Liver (tissue), 9 donors: ENCODE results near the gene GPC1. TPM values are rescaled to one million over a fixed set of nuclear protein-coding genes. Genes with fewer than 3 reads are reported as not detected.
A peak's percentile ranks its signal among the peaks of the same experiment; 100 is the strongest.

ENCODE experiments used
- DNase-seq: peaks from one replicate; pipeline ENCODE4 v3.0.0-alpha.2; 2017; ENCODE audit warnings: low spot score
- H3K27ac ChIP-seq, 2 donors: one replicate each; pipeline ENCODE4 v1.7.0; 2013; ENCODE audit warnings: inconsistent platforms in 2 of 2, low read length in 2 of 2, control low read depth in 1 of 2, low read depth in 1 of 2, mild to moderate bottlenecking in 1 of 2
- H3K27me3 ChIP-seq, 4 donors: one replicate each; pipeline versions ENCODE4 v1.6.1 to v1.7.0; 2013; ENCODE audit warnings: low read length in 3 of 4, inconsistent platforms in 1 of 4, mild to moderate bottlenecking in 1 of 4, moderate library complexity in 1 of 4; ENCODE audit not compliant: control insufficient read depth in 4 of 4, insufficient read depth in 4 of 4
- H3K36me3 ChIP-seq, 4 donors: one replicate each; pipeline versions ENCODE4 v1.6.1 to v1.7.0; 2013; ENCODE audit warnings: low read length in 3 of 4, mild to moderate bottlenecking in 3 of 4, low read depth in 1 of 4, moderate library complexity in 1 of 4; ENCODE audit not compliant: control insufficient read depth in 4 of 4, insufficient read depth in 3 of 4
- H3K4me1 ChIP-seq, 4 donors: one replicate each; pipeline versions ENCODE4 v1.6.1 to v1.7.0; 2013; ENCODE audit warnings: low read length in 3 of 4, mild to moderate bottlenecking in 3 of 4, moderate library complexity in 1 of 4; ENCODE audit not compliant: control insufficient read depth in 4 of 4, insufficient read depth in 4 of 4
- H3K4me3 ChIP-seq, 3 donors: one replicate each; pipeline versions ENCODE4 v1.6.1 to v1.7.0; 2013; ENCODE audit warnings: low read length in 3 of 3, control low read depth in 1 of 3, low read depth in 1 of 3, mild to moderate bottlenecking in 1 of 3
- H3K9ac ChIP-seq, 2 donors: one replicate each; pipeline ENCODE4 v1.7.0; 2013; ENCODE audit warnings: low read length in 2 of 2, mild to moderate bottlenecking in 2 of 2, moderate library complexity in 2 of 2, control low read depth in 1 of 2, low read depth in 1 of 2
- H3K9me3 ChIP-seq, 4 donors: one replicate each; pipeline versions ENCODE4 v1.6.1 to v1.7.0; 2013; ENCODE audit warnings: low read length in 3 of 4; ENCODE audit not compliant: control insufficient read depth in 4 of 4
- EGR1 ChIP-seq, 2 donors: IDR thresholded peaks; 2 replicates each; pipeline ENCODE4 v1.6.1; 2016 to 2018; ENCODE audit warnings: antibody characterized with exemption in 2 of 2, low read depth in 2 of 2
- FOXA1 ChIP-seq: IDR thresholded peaks from 2 replicates; pipeline ENCODE4 v1.6.1; 2016; ENCODE audit warnings: antibody characterized with exemption
- FOXA2 ChIP-seq: IDR thresholded peaks from 2 replicates; pipeline ENCODE4 v1.6.1; 2016; ENCODE audit warnings: antibody characterized with exemption
- GABPA ChIP-seq, 2 donors: IDR thresholded peaks in 1 of 2; conservative IDR thresholded peaks in 1 of 2; 2 replicates each; pipeline ENCODE4 v1.6.1; 2016; ENCODE audit warnings: antibody characterized with exemption in 2 of 2, mild to moderate bottlenecking in 1 of 2, moderate library complexity in 1 of 2
- HNF4A ChIP-seq, 2 donors: conservative IDR thresholded peaks; 2 replicates each; pipeline ENCODE4 v1.6.1; 2016; ENCODE audit warnings: antibody characterized with exemption in 2 of 2, mild to moderate bottlenecking in 2 of 2
- HNF4G ChIP-seq: IDR thresholded peaks from 2 replicates; pipeline ENCODE4 v1.6.1; 2016; ENCODE audit warnings: antibody characterized with exemption
- JUND ChIP-seq, 2 donors: IDR thresholded peaks; 2 replicates each; pipeline ENCODE4 v1.6.1; 2016; ENCODE audit warnings: antibody characterized with exemption in 2 of 2
- NR2F2 ChIP-seq: IDR thresholded peaks from 2 replicates; pipeline ENCODE4 v1.6.1; 2016; ENCODE audit warnings: antibody characterized with exemption
- RAD21 ChIP-seq, 2 donors: IDR thresholded peaks; 2 replicates each; pipeline ENCODE4 v1.6.1; 2016; ENCODE audit warnings: antibody characterized with exemption in 2 of 2, mild to moderate bottlenecking in 2 of 2
- RXRA ChIP-seq, 2 donors: IDR thresholded peaks; 2 replicates each; pipeline ENCODE4 v1.6.1; 2017 to 2018; ENCODE audit warnings: antibody characterized with exemption in 2 of 2, mild to moderate bottlenecking in 1 of 2
- SP1 ChIP-seq: IDR thresholded peaks from 2 replicates; pipeline ENCODE4 v1.6.1; 2018; ENCODE audit warnings: antibody characterized with exemption, mild to moderate bottlenecking
- TAF1 ChIP-seq: conservative IDR thresholded peaks from 2 replicates; pipeline ENCODE4 v1.6.1; 2016; ENCODE audit warnings: antibody characterized with exemption, mild to moderate bottlenecking
- YY1 ChIP-seq: IDR thresholded peaks from 2 replicates; pipeline ENCODE4 v1.6.1; 2016; ENCODE audit warnings: antibody characterized with exemption, mild to moderate bottlenecking
- ZBTB33 ChIP-seq: IDR thresholded peaks from 2 replicates; pipeline ENCODE4 v1.6.1; 2016; ENCODE audit warnings: antibody characterized with exemption
- WGBS: extraction: QIAGEN DNeasy Blood & Tissue Kit; methylation state at CpG from one replicate; pipeline ENCODE4 v1.1.7; 2013; 5-methylcytosine and 5-hydroxymethylcytosine counted together
- polyA plus RNA-seq, 2 donors: library from polyadenylated mRNA; stranded (reverse) in 1 of 2; unstranded in 1 of 2; fragments of 200-250 nt in 1 of 2; fragments of >200 nt in 1 of 2; fragmentation: Nextera tagmentation in 1 of 2; extraction: Ambion mirVana in 1 of 2; gene quantifications; one replicate each; pipeline versions ENCODE4 v1.2.1 to v1.2.3, GENCODE V29; 2013 to 2015
- total RNA-seq, 2 donors: library from RNA; depleted of rRNA; stranded (reverse); fragments of >200 nt; gene quantifications; one replicate each; pipeline ENCODE4 v1.2.3, GENCODE V29; 2014
- TF ChIP-seq, protein P1 (sequence below): IDR thresholded peaks from 2 replicates; pipeline ENCODE4 v1.6.1; 2016; ENCODE audit warnings: antibody characterized with exemption
- TF ChIP-seq, protein P2 (sequence below): IDR thresholded peaks from 2 replicates; pipeline ENCODE4 v1.6.1; 2016; ENCODE audit warnings: antibody characterized with exemption
- TF ChIP-seq, protein P3 (sequence below): IDR thresholded peaks from 2 replicates; pipeline ENCODE4 v1.6.1; 2016; ENCODE audit warnings: antibody characterized with exemption, mild to moderate bottlenecking
- TF ChIP-seq, protein P4 (sequence below): fragments of 150-350 bp; IDR thresholded peaks from 2 replicates; pipeline ENCODE4 v1.5.1; 2017; ENCODE audit warnings: improper control_type of control experiment, low read depth, low read length; ENCODE audit not compliant: missing input control
- donor health status: healthy.
- donor health status: healthy.
- donor health status: healthy.
- donor health status: healthy.
- donor health status: healthy.

The GPC1 gene
- total RNA-seq (10 to 100 TPM in 1 of 2 donors, 1 to 10 TPM in 1; 3.2 to 13.4 TPM), polyA plus RNA-seq (10 to 100 TPM in 1 of 2 donors, 1 to 10 TPM in 1; 4.8 to 41.0 TPM)

GRCh38 chr2:240435457-240435947 lies at the start of gene GPC1:
Gene GPC1 (plus strand): TSS chr2:240435663. CDS start chr2:240435919, 256 bp downstream.
- Histone ChIP-seq H3K36me3 (no peaks in the 10 kb centered on the region), H3K4me3 (peak within 1 kb of the TSS; percentile 18 to 80 (median 64)), H3K27me3 (no peaks in the 10 kb centered on the region), H3K27ac (peak within 1 kb of the TSS; percentile 64 to 67), H3K9ac (no peak within 1 kb of the TSS), H3K9me3 (no peaks in the 10 kb centered on the region), H3K4me1 (peaks cover 7 to 36% (median 20%) of the 10 kb centered on the region in 4 donors)
- WGBS = under 1% methylated on average over 76 of the region's 77 CpGs
- no peak for DNase-seq
- TF ChIP-seq GABPA (IDR thresholded peaks at IDR 0.05 in 1 of 2, conservative IDR thresholded peaks at IDR 0.05 in 1 of 2) (no peak), HNF4G (no peak), ZBTB33 (no peak), JUND (IDR thresholded peaks at IDR 0.05) (no peak), TAF1 (no peak), EGR1 (IDR thresholded peaks at IDR 0.05; ENCODE audit: low read depth in 2 of 2) (no peak), RAD21 (IDR thresholded peaks at IDR 0.05) (no peak), FOXA2 (no peak), FOXA1 (no peak), YY1 (no peak), SP1 (no peak), HNF4A (conservative IDR thresholded peaks at IDR 0.05) (no peak), NR2F2 (no peak), RXRA (IDR thresholded peaks at IDR 0.05) (no peak)
- TF ChIP-seq, protein P1, sequence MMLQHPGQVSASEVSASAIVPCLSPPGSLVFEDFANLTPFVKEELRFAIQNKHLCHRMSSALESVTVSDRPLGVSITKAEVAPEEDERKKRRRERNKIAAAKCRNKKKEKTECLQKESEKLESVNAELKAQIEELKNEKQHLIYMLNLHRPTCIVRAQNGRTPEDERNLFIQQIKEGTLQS = no peak
- TF ChIP-seq, protein P2, sequence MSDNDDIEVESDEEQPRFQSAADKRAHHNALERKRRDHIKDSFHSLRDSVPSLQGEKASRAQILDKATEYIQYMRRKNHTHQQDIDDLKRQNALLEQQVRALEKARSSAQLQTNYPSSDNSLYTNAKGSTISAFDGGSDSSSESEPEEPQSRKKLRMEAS = no peak
- TF ChIP-seq, protein P3, sequence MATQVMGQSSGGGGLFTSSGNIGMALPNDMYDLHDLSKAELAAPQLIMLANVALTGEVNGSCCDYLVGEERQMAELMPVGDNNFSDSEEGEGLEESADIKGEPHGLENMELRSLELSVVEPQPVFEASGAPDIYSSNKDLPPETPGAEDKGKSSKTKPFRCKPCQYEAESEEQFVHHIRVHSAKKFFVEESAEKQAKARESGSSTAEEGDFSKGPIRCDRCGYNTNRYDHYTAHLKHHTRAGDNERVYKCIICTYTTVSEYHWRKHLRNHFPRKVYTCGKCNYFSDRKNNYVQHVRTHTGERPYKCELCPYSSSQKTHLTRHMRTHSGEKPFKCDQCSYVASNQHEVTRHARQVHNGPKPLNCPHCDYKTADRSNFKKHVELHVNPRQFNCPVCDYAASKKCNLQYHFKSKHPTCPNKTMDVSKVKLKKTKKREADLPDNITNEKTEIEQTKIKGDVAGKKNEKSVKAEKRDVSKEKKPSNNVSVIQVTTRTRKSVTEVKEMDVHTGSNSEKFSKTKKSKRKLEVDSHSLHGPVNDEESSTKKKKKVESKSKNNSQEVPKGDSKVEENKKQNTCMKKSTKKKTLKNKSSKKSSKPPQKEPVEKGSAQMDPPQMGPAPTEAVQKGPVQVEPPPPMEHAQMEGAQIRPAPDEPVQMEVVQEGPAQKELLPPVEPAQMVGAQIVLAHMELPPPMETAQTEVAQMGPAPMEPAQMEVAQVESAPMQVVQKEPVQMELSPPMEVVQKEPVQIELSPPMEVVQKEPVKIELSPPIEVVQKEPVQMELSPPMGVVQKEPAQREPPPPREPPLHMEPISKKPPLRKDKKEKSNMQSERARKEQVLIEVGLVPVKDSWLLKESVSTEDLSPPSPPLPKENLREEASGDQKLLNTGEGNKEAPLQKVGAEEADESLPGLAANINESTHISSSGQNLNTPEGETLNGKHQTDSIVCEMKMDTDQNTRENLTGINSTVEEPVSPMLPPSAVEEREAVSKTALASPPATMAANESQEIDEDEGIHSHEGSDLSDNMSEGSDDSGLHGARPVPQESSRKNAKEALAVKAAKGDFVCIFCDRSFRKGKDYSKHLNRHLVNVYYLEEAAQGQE = no peak
- TF ChIP-seq, protein P4, sequence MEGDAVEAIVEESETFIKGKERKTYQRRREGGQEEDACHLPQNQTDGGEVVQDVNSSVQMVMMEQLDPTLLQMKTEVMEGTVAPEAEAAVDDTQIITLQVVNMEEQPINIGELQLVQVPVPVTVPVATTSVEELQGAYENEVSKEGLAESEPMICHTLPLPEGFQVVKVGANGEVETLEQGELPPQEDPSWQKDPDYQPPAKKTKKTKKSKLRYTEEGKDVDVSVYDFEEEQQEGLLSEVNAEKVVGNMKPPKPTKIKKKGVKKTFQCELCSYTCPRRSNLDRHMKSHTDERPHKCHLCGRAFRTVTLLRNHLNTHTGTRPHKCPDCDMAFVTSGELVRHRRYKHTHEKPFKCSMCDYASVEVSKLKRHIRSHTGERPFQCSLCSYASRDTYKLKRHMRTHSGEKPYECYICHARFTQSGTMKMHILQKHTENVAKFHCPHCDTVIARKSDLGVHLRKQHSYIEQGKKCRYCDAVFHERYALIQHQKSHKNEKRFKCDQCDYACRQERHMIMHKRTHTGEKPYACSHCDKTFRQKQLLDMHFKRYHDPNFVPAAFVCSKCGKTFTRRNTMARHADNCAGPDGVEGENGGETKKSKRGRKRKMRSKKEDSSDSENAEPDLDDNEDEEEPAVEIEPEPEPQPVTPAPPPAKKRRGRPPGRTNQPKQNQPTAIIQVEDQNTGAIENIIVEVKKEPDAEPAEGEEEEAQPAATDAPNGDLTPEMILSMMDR = no peak
